Parathyroid adenoma (tissue), 2 donors: ENCODE data around the gene CAMTA1.

Experiments
- H2AFZ ChIP-seq: fragments of 300-600 bp; sonication (generic); one replicate; pipeline ENCODE4 v1.7.0; 2017; ENCODE audit warnings: antibody characterized with exemption, mild to moderate bottlenecking
- H3K27ac ChIP-seq: fragments of 300-600 bp; sonication (generic); one replicate; pipeline ENCODE4 v1.7.0; 2017
- H3K27me3 ChIP-seq: fragments of 300-600 bp; sonication (generic); one replicate; pipeline ENCODE4 v1.7.0; 2017; ENCODE audit warnings: low read length; ENCODE audit not compliant: control insufficient read depth, insufficient read depth
- H3K36me3 ChIP-seq: fragments of 300-600 bp; sonication (generic); one replicate; pipeline ENCODE4 v1.7.0; 2017; ENCODE audit warnings: low read length; ENCODE audit not compliant: control insufficient read depth, insufficient read depth
- H3K4me1 ChIP-seq: fragments of 300-600 bp; sonication (generic); one replicate; pipeline ENCODE4 v1.7.0; 2017; ENCODE audit warnings: control low read depth
- H3K4me2 ChIP-seq: fragments of 300-600 bp; sonication (generic); one replicate; pipeline ENCODE4 v1.7.0; 2017; ENCODE audit warnings: low read length
- H3K4me3 ChIP-seq: fragments of 300-600 bp; sonication (generic); one replicate; pipeline ENCODE4 v1.7.0; 2017; ENCODE audit warnings: low read depth, low read length
- H3K79me2 ChIP-seq: fragments of 300-600 bp; sonication (generic); one replicate; pipeline ENCODE4 v1.7.0; 2017; ENCODE audit warnings: control low read depth
- H3K9ac ChIP-seq: fragments of 300-600 bp; sonication (generic); one replicate; pipeline ENCODE4 v1.7.0; 2017; ENCODE audit warnings: mild to moderate bottlenecking
- H3K9me3 ChIP-seq: fragments of 300-600 bp; sonication (generic); one replicate; pipeline ENCODE4 v1.7.0; 2017; ENCODE audit warnings: low read length; ENCODE audit not compliant: control insufficient read depth
- TF ChIP-seq, protein P1 (sequence below): fragments of 300-600 bp; sonication (generic); IDR thresholded peaks from one replicate; pipeline ENCODE4 v1.7.0; 2017; ENCODE audit warnings: antibody characterized with exemption, mild to moderate bottlenecking
- donor health status: primary hyperparathyroidism.

CAMTA1 gene

DNA sequence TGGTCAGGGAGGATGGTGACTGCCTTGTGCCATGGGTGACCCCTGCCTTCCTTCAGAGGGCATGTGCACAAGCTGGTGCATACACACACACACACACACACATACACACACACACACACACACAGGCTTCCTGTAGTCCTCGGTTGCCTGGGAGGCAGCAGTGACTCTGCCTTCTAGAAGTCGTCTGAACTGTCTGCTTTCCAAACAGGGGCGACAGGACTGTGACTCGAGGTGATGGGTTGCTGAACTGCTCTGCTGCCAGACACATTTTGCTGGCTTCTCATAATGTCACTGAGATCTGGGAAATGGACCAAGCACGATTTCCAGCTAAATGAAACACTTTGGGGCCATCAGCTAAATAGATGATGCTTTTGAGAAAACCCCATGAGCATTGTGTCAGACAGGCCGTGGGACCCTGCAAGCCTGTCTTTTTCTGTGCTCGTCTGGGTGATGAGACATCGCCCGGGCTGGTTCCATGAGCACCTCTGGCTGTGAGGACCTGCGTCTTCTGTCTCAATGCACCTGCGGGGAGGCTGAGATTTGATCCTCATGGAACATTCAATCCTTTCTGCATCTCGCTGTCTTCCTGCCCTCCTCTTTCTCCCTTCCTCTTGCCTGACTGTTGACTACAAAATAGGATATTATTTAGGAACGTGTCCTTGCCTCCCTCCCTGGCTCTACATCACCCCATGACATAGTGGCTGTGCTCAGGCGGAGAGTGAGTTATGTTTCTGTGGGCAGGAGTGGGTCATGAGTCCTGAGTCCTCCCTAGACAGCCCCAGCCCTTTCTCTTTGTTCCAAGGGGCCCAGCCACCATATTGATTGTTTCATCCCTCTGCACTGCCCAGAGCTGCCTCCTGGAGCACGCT, 436.8 kb downstream of the CAMTA1 start:
- Histone ChIP-seq H3K27ac (no peak overlapping the region), H3K4me2 (no peak overlapping the region), H3K9me3 (no peaks in the 10 kb centered on the region), H2AFZ (no peak overlapping the region), H3K4me3 (no peak overlapping the region), H3K79me2 (no peaks in the 10 kb centered on the region), H3K4me1 (no peaks in the 10 kb centered on the region), H3K27me3 (peaks cover 5% of the 10 kb centered on the region), H3K9ac (no peak overlapping the region), H3K36me3 (no peaks in the 10 kb centered on the region)
- TF ChIP-seq, protein P1, sequence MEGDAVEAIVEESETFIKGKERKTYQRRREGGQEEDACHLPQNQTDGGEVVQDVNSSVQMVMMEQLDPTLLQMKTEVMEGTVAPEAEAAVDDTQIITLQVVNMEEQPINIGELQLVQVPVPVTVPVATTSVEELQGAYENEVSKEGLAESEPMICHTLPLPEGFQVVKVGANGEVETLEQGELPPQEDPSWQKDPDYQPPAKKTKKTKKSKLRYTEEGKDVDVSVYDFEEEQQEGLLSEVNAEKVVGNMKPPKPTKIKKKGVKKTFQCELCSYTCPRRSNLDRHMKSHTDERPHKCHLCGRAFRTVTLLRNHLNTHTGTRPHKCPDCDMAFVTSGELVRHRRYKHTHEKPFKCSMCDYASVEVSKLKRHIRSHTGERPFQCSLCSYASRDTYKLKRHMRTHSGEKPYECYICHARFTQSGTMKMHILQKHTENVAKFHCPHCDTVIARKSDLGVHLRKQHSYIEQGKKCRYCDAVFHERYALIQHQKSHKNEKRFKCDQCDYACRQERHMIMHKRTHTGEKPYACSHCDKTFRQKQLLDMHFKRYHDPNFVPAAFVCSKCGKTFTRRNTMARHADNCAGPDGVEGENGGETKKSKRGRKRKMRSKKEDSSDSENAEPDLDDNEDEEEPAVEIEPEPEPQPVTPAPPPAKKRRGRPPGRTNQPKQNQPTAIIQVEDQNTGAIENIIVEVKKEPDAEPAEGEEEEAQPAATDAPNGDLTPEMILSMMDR, result no peak

DNA sequence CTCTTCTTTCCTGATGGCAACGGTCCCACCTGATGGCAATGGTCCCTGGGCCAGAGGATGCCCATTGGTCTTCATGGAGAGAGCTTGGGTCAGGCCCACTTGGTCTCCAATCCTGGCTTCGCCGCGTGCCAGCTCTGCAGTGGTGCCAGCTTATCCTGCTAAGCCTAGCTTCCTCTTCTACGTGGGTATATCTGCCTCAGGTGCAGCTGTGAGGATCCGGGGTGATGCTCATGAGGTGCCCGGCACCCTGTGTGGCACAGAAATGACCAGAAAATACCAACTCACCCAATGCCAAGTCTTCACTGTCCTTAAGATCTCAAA, 437.4 kb downstream of the CAMTA1 start:
- TF ChIP-seq, protein P1, result no peak
- Histone ChIP-seq H3K4me2 (no peak overlapping the region), H2AFZ (no peak overlapping the region)

DNA sequence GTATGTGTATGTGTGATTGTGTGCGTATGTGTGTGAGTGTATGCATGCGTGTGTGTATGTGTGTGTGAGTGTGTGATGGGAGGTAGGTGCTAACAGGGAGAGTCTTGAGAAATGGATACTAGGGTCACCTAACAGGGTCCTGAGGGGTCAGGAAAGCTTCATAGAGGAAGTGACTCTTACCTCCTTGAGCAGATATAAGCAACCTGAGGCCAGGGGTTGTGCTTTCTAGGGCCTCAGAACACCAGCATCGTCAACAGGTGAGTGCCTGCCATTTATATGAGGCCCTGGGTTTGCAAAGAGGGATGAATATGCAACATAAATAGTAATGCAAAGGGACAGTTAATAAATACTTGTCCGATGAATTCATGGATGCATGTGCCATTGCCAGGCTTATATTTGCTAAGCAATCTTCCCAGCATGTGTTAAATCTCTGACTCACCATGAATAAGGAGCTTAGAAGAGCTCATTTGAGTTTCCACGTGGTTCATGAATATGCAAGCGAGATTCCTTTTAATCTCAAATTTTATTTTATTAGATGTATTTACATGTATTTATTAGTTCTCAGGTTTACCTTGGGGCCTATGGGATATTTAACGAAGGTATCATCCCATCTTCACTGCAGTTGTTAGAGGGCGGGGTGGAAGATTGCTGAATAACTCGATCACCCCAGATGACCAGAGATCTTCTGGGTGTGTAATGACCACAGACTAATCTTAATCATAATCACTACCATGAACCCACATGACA, 438.3 kb downstream of the CAMTA1 start:
- Histone ChIP-seq H3K9me3 (no peaks in the 10 kb centered on the region), H3K36me3 (no peaks in the 10 kb centered on the region), H3K79me2 (no peaks in the 10 kb centered on the region), H3K4me2 (no peak overlapping the region), H3K4me3 (no peak overlapping the region), H3K27ac (no peak overlapping the region), H2AFZ (no peak overlapping the region), H3K9ac (no peak overlapping the region), H3K4me1 (no peaks in the 10 kb centered on the region), H3K27me3 (peaks cover under 1% of the 10 kb centered on the region)
- TF ChIP-seq, protein P1, result no peak

More for the DNA sequence above, 437.4 kb downstream of the CAMTA1 start:
- Histone ChIP-seq H3K9me3 (no peaks in the 10 kb centered on the region), H3K4me1 (no peaks in the 10 kb centered on the region), H3K27me3 (peaks cover 5% of the 10 kb centered on the region), H3K79me2 (no peaks in the 10 kb centered on the region), H3K9ac (no peak overlapping the region), H3K36me3 (no peaks in the 10 kb centered on the region), H3K4me3 (no peak overlapping the region), H3K27ac (no peak overlapping the region)

DNA sequence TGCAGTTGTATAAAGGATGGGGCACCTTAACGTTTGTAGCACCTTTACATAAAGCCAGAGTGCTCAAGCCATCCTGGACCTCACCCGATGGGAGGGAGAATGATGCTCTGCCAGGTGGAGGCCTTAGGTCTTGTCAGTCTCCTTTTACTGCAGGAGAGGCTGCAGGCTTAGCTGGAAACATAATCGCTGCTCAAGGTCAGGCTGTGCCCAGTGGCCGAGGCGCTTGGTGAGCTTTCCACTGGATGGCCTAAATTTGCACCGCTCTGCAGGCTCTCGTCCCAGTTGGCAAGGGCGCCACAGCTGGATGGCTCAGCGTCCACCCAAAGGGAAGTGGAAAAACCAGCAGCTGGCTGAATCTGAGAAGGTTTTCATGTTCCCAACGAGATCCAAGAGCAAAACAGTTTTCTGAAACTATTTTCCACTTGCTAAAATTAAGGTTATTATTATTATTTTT, 438.9 kb downstream of the CAMTA1 start:
- Histone ChIP-seq H3K27me3 (no peaks in the 10 kb centered on the region), H3K4me1 (no peaks in the 10 kb centered on the region), H3K27ac (no peak overlapping the region), H3K4me3 (no peak overlapping the region), H3K9ac (no peak overlapping the region), H3K79me2 (no peaks in the 10 kb centered on the region), H3K4me2 (no peak overlapping the region), H3K9me3 (no peaks in the 10 kb centered on the region), H3K36me3 (no peaks in the 10 kb centered on the region), H2AFZ (no peak overlapping the region)
- TF ChIP-seq, protein P1, result no peak
